DMS 273 (cell line): Measurements from ENCODE around the gene INSRR.

Experiments used
- DNase-seq: peaks from one replicate; lab custom pipeline; 2025; ENCODE audit not compliant: unreplicated experiment; lab: John Stamatoyannopoulos, UW

INSRR gene

GRCh38 chr1:156894711-156895454 lies 36.0 kb upstream of the INSRR start:
- DNase-seq, result no peak

GRCh38 chr1:156894001-156894400 lies 35.1 kb upstream of the INSRR start:
- no peak for DNase-seq

- no peak for DNase-seq
These were observed 34.4 kb upstream of the INSRR start, which contains the start of gene PEAR1 for GRCh38 chr1:156893048-156893953. Gene PEAR1 (plus strand): TSS chr1:156893718. CDS start chr1:156903927, 10,209 bp downstream.

- DNase-seq, result peak; percentile 97
These were observed 33.5 kb upstream of the INSRR start for GRCh38 chr1:156892190-156893047.

- peak; percentile 89 for DNase-seq
These were observed 31.1 kb upstream of the INSRR start for GRCh38 chr1:156889802-156890580.

- DNase-seq, result no peak
These were observed 28.8 kb upstream of the INSRR start for GRCh38 chr1:156887734-156888133.

- DNase-seq, result no peak
These were observed 28.4 kb upstream of the INSRR start for GRCh38 chr1:156887317-156887716.

- no peak for DNase-seq
These were observed 27.8 kb upstream of the INSRR start for GRCh38 chr1:156886583-156887281.

- DNase-seq, result no peak
These were observed 27.0 kb upstream of the INSRR start for GRCh38 chr1:156885880-156886355.

- DNase-seq, result no peak
These were observed 26.4 kb upstream of the INSRR start for GRCh38 chr1:156885314-156885713.

- DNase-seq, result no peak
These were observed 25.8 kb upstream of the INSRR start for GRCh38 chr1:156884560-156885184.

- no peak for DNase-seq
These were observed 25.0 kb upstream of the INSRR start for GRCh38 chr1:156883919-156884318.

GRCh38 chr1:156882543-156882942 lies 23.6 kb upstream of the INSRR start:
- no peak for DNase-seq

GRCh38 chr1:156881663-156882062 lies 22.7 kb upstream of the INSRR start:
- no peak for DNase-seq

- no peak for DNase-seq
These were observed 22.2 kb upstream of the INSRR start for GRCh38 chr1:156881101-156881500.

- DNase-seq, result peak; percentile 42
These were observed 21.6 kb upstream of the INSRR start for GRCh38 chr1:156880473-156880872.

GRCh38 chr1:156879876-156880275 lies 21.0 kb upstream of the INSRR start:
- no peak for DNase-seq

- DNase-seq, result no peak
These were observed 18.7 kb upstream of the INSRR start for GRCh38 chr1:156877433-156878170.
